Inflammatory macrophage treated with lipopolysaccharide for 1 hour (primary cell): ENCODE results near the gene GGTLC3.
"Not testable (repeated sequence)": the region's sequence is repeated elsewhere in the genome, so short reads cannot be mapped to it uniquely, and the experiment has no call there.

ENCODE experiments used
- DNase-seq, 2 donors: peaks; one replicate each; pipeline ENCODE4 v3.0.0-alpha.2; 2020 to 2022

Gene GGTLC3

DNA sequence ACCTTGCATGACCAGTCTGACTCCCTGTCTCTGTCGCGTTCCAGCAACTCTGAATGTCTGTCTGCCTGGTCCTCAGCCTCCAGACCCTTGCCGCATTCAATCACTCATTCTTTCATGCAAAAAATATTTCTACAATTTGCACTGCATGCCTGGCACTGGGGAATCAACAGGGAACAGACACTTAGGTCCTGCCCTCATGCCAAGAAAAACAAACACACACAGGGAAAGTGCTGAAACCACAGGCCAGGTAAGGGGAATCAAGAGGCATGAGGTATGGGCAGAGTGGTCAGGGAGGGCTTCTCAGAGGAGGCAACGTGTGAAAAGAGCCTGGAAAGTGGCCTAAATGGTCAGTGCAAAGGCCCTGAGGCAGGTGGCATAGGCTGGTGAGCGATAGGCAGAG is at the start of gene GGTLC3:
Gene GGTLC3, minus strand, starts transcription at position 101 of the 400 bp plus-strand sequence. CDS start 264 bp downstream, outside the sequence.
- not testable (repeated sequence) for DNase-seq

DNA sequence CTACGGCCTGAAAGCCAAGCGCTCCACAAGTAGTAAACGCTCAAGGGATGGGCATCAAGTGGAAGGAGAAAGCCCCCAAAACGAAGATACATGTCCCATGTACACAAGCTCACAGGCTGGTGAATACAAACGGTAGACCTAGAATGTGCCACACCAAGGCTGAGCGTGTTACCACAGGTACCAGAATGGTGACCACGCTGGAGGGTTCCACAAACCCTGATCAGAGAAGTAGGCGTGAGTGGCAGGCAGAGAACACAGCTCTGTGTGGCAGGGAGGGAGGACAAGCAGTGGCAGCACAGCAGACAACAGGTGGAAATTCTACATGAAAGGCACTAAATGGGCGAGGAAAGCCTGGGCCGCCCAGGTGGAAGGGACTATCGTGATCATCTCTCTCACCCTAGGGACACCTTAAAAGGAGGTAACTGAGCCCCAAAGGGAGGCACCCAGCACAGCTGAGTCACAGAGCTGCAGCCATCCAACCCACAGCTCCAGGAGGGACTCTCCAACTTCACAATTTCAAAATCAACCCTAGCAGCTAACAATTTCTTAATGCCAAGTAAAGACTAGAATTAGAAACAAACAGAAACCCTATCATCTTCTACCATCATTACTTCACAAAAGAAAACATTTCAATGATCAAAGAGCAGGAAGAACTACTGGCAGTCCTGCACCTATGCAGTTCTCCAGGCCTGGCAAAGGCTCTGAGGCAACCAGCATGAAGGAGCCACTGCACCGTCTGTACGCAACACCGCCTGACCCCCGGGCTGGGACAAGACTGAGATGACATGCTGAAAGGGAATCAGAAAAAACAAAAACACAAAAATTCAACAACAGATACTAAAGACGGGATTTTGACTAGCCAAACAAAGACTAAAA is 42.4 kb upstream of the GGTLC3 start:
- not testable (repeated sequence) for DNase-seq

DNA sequence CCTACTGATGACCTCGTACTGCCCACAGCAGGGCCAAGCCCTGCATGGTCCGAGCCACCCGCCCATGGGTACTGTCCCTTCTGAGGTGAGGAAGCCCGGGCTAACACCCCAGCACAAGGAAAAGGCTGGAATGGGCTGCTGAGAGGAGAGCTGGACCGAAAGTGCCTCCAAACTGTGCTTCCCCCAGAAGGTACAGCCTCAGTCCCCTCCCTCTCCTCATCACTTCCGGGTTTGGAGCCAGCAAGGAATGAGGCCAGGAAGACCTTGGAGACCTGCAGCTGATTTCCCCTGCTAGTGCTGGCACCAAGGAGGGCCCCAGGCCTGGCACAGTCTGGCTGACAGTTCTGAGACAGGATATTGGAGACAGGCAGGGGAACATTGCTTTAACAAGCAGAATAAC is 41.0 kb upstream of the GGTLC3 start:
- not testable (repeated sequence) for DNase-seq

DNA sequence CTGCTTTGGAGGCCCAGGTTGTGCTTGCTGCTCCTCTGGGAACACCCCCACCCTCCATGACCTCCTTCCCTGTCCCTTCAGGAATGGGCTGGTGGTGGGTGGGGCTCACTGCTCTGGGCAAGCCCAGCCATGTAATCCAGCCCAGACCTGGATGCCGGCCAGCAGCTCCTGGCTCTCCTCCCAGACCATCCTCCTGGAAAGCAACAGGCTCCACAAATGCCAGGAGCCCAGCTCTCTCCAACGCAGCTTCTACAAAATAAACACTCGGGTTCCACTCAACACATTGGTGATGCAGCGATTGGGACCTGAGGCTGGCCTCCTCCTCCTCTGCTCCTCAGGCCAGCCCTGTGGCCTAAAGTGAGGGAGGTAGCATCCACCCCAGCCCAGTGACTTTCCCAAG is 40.6 kb upstream of the GGTLC3 start:
- DNase-seq, result not testable (repeated sequence)

DNA sequence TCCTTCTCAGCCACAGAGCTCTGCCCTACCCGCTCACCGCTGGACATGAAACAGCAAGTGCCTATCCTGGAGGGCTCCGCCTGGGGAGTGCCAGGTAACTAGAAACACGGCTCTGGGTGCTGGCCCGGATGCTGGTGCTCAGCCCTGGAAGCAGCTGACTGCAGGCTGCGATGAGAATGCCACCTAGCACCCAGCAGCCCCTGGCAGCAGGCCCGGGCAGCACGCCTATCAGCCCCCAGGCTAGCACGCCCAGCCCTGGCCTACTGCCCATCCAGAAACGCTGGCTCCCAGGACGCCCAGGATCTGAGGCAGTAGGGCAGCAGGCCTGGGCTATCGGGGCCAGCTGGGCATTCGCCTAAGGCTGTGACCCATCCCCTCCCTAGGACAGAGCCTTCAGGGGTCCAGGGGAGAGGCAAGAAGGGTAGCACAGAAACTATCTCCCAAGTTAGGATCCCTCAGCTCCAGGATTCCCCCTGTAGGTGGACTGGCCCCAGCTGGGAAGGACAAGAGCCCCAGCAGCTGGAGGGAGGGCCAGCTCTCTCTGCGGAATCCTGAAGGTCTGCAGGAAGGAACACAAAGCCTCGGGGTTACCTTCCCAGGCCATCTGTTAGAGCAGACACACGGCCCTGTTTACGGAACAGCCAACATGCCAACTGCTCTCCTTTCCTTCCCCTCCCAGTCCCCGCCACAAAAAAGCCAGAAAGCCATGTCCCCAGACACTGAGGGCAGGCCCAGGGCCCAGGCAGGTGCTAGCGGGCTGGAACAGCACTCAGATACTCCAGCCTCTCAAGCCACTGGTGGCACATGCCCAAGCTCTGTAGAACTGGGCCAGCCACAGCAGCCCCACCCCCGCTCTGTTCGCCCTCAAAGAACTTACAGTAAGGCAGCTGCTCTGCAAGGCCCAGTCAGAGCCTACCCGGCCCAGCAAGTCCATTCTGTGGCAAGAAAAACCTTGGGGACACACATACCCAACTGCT is 36.6 kb upstream of the GGTLC3 start:
- DNase-seq, result not testable (repeated sequence)

DNA sequence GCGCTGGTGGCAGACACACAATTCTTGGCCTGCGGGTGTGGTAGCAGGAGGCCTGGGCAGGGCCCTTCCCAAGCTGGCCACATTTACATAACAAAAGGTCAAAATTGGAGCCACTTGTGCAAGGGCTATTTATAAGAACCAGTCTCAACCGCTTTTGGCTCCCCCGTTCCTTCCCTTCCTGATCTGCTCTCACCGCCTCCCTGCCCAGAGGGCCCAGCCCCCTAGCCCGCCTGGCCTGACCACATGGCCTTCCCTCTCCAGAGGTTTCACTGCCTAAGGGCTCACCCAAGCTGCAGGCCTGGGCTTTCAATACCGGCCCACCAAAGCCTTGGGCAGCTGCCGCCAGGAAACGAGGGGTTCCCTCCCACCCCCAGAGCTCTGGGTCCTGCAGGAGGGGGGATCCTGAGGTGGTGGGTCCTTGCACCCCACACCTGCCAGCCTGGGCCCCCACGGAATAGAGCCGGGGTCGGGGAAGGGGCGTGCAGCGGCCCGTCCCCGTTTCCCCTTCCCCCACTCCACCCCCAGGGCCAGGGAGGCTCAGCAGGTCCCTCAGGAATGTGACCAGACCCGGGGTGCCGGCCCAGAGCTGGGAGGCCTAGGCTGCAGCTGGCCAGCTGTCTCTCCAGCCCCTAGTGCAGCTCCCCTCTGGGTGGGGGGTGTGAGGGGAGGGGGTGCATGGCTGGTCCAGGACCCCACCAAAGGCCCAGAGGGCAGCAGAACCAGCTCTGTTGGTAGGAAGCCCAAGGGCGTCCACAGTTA is 35.1 kb upstream of the GGTLC3 start:
- DNase-seq, result not testable (repeated sequence)

DNA sequence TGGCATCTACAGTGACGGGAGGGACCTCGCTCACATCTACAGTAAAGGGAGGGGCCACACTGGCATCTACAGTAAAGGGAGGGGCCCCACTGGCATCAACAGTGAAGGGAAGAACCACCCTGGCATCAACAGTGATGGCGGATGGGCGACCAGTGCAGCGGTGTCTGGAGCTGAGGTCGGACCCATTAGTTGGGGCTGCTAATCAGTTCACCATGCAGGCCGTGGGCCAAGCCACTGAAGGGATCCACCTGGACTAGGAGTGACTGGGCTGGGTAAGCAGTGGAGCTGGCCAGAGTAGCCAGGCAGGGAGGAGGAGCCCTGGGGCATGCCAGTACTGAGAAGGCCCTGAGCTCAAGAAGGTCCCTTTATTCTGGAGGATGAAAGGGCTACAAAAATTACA is 33.1 kb upstream of the GGTLC3 start:
- DNase-seq, result not testable (repeated sequence)

DNA sequence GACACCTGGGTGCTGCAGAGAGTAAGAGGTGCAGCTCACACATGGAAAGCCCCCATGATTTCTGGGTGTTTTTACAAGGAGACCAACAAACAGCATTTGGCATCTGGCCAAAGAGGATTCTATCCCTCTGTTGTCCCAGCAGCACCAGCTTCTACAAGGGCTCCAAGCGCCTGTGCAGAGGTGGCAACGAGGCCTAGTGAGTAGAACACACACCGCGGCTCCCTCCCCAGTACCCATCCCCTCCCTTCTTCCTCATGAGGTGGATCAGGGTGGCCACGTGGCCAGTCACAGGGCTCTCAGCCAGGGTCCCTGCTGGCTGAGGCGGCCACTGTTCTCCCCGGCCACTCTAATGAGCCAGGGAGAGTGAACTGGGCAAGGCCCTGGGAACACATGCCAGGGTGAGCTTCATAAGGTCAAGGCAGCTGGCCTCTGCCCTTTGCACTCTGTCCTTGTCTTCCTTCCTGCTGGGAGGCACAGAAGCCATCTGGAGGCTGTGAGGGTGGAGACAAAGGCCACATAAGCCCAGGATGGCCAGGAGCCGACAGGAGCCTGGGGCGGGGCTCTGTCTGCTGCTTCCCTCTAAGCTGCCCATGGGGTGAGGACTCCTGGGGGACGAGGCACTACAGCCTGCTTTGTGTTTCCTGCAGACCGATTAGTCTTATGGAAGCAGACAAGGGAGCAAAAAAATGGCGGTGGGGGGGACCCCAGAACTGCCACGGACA is 31.7 kb upstream of the GGTLC3 start:
- peak in 1 of 2 donors; percentile 0 for DNase-seq

DNA sequence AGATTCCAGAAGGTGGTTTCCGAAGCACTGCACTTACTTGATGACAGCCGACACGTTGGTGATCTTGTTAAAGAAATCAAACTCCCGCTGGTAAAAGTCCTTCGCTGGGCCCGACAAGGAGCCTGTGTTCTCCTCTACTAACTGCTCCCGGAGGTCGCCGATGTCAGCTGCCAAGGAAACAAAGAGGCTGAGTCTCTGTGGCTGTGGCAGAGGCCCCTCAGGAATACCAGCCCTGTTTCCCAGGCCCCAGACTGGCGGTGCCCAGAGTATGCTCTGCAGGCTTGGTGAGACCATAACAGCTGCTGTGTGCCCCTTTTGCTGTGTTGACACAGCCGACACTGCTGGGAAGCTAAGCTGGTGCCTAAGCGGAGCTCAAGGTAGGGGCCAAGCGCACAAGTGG is 26.7 kb upstream of the GGTLC3 start:
- DNase-seq, result not testable (repeated sequence)

DNA sequence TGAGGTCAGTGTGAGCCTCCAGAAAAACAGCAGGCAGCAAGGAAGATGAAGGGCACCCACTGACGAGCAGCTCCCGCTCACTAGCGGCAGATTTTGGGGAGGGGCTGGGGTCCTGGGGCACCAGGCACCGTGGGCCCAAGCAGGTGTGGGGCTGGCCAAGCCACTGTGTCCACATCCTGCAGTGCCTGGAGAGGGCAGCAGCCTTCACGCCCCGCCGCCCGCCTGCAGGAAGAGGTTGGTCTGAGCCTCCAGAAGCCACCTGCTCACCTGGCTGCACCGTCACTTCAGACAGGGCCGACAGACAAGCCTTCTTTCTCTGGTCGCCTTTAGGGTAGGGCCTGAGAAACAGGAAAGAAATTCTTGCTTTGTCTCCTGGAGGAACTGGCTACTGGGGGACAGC is 25.4 kb upstream of the GGTLC3 start:
- DNase-seq, result not testable (repeated sequence)

DNA sequence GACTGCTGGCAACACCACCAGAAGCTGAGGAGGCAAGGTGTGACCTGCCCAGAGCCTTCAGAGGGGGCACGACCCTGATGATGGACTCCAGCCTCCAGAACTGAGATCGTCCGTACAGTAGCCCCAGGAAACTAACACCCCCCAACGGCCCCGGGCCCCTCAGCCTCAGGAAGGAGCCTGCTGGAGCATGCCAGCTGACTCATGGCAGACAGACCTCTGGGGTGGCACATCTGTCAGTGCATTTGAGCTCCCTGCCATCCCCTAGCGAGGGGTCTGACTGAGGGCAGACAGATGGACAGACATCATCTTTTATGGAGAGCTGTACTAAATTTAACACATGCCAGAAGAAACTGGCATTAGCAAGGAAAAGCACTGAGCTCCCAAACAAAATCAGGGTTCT is 22.0 kb upstream of the GGTLC3 start:
- DNase-seq, result not testable (repeated sequence)

DNA sequence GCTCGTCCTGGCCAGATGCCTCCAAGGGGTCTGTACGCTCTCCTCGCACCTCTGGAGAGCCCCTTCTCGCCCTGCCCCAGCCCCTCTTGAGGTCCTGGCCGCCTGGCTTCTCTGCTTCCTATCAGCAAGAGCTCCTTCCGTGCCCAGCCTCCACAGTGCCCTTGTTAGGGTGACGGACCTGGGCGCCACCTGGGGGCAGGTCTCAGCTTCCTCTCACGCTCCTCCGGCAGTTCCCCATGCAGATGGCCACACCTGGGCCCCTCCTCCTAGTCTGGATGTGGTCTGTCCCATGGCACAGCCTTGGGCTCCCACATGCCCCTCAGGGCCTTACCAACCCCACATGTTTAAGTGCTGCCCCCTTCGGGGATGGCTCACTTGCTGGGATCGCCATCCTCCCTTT is 16.4 kb upstream of the GGTLC3 start:
- not testable (repeated sequence) for DNase-seq

DNA sequence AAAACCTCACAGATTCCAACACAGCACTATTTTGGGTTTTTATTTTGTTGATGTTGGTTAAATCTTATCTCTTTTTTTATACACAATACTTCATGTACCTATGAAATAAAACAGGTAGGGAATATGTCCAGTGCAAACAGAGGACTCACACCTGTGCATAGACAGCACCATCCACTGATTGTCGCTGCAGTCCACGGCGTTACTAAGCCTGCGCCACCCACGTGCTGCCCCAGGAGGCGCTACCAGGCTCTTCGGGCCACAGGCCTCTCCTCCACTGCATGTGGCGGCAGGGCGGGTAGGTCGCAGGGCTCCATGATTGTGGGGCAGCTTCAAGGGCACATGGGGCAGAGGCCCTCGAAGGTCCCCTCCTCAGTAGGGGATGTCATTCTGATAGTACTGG is 15.7 kb upstream of the GGTLC3 start:
- not testable (repeated sequence) for DNase-seq

DNA sequence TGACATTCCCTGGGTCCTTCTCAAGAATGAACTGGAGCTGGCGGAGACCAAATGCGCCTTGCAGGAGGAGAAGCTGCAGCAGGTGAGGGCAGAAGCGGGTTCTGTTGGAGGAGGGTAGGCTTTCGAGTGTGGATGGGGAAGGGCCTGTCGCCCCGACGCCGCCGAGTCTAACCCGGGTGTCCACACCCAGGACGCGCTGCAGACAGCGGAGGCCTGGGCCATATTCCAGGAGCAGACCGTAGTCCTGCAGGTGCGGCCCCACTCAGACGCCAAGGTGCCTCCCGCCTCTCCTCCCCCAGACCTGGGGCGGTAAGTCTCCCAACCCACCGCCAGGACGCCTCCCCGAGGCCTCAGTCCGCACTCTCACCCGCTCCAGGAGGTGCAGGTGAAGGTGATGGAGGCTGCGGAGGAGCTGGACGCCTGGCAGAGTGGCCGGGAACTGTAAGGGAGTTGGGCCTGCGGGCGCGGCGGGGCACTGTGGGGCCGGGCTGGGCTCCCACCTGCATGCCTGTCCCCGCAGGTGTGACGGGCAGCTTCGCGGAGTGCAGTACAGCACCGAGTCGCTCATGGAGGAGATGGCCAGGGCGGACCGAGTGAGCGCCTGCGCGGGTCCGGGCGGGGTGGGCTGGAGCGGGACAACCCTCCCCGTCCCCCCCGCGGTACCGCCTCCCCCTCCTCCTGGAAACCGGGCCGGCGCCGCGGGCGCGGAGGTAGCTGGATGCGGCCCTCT is 11.6 kb upstream of the GGTLC3 start:
- not testable (repeated sequence) for DNase-seq

DNA sequence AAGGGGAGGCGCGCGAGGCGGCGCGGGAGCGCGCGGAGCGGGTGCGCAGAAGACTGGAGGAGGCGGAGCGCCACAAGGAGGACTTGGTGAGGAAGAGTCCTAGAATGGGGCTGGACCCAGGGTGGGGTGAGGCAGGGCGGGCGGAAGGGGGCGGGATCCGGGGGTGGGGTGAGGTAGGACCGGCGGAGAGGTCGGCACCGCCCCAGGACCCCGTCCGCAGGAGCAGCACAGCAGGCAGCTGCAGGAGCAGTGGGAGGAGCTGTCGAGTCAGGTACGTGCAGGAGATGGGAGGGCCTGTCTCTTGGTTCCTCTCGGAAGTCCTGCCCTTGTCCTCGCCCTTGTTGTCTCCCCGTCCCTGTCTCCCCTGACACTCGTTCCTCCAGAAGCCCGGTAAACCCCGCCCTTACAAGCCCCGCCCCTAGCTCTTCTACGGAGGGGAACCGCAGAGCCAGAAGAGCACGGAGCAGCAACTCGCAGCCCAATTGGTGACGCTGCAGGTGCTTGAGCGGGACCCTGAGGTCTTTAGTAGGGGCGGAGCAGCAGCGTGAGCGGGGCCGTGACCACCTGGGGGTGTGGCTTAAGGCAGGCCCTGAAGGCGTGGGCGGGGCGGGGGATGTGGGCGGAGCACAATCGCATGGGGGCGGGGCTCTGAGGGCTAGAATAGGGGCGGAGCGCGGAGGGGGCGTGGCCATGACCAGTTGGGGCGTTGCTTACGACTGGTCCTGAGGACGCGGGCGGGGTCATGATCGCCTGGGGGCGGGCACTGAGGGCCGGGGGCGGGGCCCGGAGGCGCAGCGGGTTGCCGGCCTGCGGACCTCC is 10.8 kb upstream of the GGTLC3 start:
- peak; percentile 36 to 75 for DNase-seq

DNA sequence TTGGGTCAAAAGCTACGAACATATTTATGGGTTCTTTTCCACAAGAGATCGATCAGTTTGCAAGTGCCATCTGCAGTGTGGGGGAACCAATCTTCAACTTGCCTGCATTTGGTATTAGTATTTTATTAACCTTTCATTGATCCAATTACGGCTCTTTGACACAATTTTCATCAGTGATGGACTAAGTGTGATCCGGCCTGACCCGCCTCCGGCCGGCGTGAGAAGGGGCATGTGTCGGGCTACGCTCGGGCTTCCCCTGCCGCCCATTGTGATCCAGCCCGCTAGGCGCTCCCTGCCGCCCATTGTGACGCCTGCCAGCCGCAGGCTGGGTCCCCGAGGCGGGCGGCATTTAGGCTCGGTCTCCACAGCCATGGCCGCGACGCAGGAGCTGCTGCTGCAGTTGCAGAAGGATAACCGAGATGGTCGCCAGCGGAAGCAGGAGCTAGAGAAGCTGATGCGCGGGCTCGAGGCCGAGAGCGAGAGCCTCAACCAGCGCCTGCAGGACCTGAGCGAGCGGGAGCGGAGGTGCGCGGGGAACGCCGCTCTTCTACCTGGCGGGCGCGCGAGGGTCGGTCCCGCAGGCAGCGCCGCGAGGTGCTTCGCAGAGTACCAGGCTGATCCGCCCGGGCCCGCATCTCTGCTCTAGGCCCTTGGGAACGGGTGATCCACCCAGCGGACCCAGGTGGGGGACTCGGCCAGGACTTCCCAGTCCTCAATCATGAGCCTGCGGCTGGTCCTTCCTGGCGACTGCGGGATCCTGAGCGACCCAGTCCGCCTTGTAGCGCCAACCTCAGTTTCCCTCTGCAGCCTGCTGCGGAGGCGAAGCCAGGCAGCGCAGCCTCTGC is 10.0 kb upstream of the GGTLC3 start, which contains the start of gene TMEM191B:
Gene TMEM191B, plus strand, starts transcription at position 51 of the 845 bp plus-strand sequence. Its CDS starts 179 bp downstream, at position 230.
- DNase-seq, result not testable (repeated sequence)

DNA sequence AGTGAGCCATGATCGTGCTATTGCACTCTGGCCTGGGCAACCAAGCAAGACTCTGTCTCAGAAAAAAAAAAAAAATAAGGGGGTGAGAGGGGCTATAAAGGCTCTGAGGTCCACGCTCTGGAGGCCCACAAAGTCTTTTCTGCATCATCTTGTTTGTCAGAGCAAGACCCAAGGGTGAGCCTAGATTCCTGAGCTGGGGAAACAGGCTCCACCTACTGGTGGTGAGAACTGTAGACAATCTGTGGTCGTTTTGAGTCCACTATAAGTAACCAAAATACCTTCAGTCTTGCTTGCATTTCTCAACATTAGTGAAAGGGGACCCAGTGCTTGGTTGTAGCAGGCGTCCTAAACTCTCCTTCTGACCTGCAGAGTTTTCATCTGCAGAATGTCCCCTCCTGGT is 5.4 kb upstream of the GGTLC3 start:
- not testable (repeated sequence) for DNase-seq

DNA sequence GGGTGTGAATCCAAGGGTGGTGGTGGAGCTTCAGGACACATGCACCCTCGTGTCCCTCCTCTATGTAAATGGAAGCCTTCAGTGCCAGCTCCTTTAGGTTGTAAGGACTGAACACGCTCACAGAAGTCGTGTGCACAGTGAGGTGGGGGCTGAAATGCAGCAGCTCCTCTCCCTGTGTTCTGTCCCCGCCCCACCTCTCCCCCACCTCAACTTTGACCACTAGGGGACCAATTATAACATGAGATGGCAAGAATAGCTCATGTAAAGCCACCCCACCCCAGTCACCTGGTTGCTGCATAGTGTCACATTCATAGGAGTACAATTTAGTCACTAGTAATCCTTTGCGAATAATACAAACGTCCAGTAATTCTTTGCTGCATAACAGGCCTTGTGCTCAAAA is 4.8 kb upstream of the GGTLC3 start:
- not testable (repeated sequence) for DNase-seq

DNA sequence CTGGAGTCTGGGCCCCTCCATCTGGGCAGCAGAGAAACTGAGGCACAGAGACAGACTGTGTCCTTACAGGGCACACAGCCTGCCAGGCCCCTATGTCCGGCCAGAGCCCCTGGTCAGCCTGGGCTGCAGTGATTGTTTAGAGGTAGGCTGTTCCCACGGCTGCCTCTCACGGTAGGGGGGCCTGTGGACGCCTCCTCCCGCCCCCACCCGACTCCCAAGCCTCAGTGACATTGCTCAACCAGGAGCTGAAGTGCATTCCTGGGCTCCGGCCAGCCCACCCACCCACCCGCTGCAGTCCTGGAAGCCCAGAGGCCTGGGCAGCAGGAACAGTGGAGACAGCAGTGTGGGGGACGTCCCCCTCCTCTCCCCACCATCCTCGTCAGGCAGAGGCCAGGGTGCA is 4.5 kb downstream of the GGTLC3 start:
- not testable (repeated sequence) for DNase-seq
